Left cardiac atrium (tissue), 4 donors: Measurements from ENCODE around the gene GGT7. TPM values are rescaled to one million over a fixed set of nuclear protein-coding genes. Genes with fewer than 3 reads are reported as not detected.
A peak's percentile ranks its signal among the peaks of the same experiment; 100 is the strongest.
"Not testable (repeated sequence)": the region's sequence is repeated elsewhere in the genome, so short reads cannot be mapped to it uniquely, and the experiment has no call there.

ENCODE experiments used
- ATAC-seq, 2 donors: fragments of 200-7000 bp; cut with Tn5 transposase; one replicate each; pipeline ENCODE4 v1.9.1; 2020; ENCODE audit warnings: mild to moderate bottlenecking in 2 of 2, moderate library complexity in 2 of 2
- DNase-seq: peaks from one replicate; pipeline ENCODE4 v3.0.0-alpha.2; 2020
- intact Hi-C, 2 donors: fragments of 100-400 bp; cut with DNase I; formaldehyde crosslinking; loops; one replicate each; pipeline versions ENCODE4 v1.14.1 to v1.15.1; 2022 to 2023
- long read RNA-seq: library from polyadenylated mRNA; unstranded; transcript quantifications from one replicate; pipeline ENCODE4 v2.0.0, GENCODE V29; 2021
- total RNA-seq, 2 donors: library from RNA; stranded (reverse); fragmentation: NEBNext Ultra II Directional; extraction: Animal tissue kit (Norgen Biotek cat#: 25700); gene quantifications; one replicate each; pipeline ENCODE4 v1.2.1, GENCODE V29; 2021
- donor health status: DM: no; HTN: yes; CAD: no.
- donor health status: DM: no; HTN: yes; CAD: no; lungs with severe emphysema.
- donor health status: DM: yes; HTN: yes; CAD: no.
- donor health status: Dilated cardiomyopathy.

The GGT7 gene, protein sequence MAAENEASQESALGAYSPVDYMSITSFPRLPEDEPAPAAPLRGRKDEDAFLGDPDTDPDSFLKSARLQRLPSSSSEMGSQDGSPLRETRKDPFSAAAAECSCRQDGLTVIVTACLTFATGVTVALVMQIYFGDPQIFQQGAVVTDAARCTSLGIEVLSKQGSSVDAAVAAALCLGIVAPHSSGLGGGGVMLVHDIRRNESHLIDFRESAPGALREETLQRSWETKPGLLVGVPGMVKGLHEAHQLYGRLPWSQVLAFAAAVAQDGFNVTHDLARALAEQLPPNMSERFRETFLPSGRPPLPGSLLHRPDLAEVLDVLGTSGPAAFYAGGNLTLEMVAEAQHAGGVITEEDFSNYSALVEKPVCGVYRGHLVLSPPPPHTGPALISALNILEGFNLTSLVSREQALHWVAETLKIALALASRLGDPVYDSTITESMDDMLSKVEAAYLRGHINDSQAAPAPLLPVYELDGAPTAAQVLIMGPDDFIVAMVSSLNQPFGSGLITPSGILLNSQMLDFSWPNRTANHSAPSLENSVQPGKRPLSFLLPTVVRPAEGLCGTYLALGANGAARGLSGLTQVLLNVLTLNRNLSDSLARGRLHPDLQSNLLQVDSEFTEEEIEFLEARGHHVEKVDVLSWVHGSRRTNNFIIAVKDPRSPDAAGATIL
- total RNA-seq: 10 to 100 TPM; 14.3 to 16.9 TPM
- long read RNA-seq, partial matches to known transcripts: 8 of 17 reads
- long read RNA-seq, other reads (novel, unspliced or antisense): 7 of 17 reads

DNA sequence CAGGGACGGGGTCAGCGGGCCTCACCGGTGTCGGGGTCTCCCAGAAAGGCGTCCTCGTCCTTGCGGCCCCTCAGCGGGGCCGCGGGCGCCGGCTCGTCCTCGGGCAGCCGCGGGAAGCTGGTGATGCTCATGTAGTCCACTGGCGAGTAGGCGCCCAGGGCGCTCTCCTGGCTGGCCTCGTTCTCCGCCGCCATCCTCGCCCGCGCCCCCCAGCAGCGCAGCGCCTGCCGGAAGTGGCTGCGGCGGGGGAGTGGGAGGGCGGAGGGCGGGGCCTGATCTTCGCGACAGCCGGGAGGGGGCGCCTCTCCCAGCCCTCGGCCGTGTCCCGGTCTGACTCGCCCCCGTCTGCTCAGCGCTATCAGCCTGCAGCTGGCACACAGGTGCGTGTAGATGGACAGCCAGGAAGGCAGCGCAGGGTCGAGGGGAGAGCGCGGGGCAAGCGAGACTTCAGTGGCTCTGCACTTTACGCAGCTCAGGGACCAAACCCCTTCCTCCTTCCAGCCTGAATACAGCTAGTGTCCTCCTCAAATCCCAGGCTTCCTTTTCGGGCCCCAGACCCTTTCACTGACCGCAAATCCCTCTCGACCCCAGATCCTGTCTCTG is at the start of gene GGT7:
Gene GGT7 (minus strand): TSS at position 235 of the 603 bp plus-strand sequence. CDS start 41 bp downstream, at position 194.
- intact Hi-C loops: loop anchor here (5.0 to 10.0 kb wide), 2 partner anchors 85 to 222 kb away; partner anchors contain the start of genes TRPC4AP (in 2 of the 2), GSS (in 1 of the 2) and MYH7B (in 1 of the 2)
- peak; percentile 63 to 66 for ATAC-seq
- peak; percentile 84 for DNase-seq

DNA sequence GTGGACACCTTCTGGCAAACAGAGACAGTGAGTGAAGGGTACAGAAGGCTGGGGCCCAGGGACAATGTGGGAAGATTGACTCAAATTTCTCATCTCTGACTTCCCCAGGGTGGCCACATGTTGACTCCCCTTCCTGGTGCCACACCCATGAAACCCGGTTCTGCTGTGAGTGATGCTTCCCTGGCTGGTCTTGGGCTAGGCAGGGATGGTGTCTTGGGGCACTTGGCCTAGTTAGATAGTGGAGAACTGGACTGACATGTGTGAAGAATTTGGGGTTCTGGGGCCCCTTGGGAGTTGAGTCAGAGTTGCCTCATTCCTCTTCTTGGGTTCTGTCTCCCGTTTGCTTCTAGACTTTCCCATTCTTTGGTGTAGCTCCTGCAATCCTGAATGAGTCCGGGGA is 48.8 kb upstream of the GGT7 start:
- intact Hi-C loops: no loop called here
- ATAC-seq (no peak), DNase-seq (no peak)

DNA sequence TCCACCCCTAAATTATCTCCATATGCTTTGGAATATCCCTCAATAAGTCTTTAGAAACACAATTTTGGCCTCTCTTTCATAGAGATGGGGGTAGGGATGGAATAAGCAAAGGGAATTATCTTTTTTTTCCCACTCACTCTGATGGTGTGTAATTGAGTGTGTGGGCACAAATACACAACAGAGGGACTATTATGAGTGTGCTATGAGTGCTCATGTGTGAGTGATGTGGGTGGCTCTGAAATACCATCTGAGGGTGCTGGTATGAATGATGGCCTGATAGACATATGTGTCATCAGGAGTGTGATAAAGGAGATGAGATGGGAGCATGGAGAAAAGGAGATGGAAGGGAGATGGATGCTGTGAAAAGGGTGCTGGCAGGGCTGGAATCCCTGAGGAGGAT is 47.4 kb upstream of the GGT7 start:
- ATAC-seq: no peak
- intact Hi-C loops: no loop called here
- DNase-seq: no peak

DNA sequence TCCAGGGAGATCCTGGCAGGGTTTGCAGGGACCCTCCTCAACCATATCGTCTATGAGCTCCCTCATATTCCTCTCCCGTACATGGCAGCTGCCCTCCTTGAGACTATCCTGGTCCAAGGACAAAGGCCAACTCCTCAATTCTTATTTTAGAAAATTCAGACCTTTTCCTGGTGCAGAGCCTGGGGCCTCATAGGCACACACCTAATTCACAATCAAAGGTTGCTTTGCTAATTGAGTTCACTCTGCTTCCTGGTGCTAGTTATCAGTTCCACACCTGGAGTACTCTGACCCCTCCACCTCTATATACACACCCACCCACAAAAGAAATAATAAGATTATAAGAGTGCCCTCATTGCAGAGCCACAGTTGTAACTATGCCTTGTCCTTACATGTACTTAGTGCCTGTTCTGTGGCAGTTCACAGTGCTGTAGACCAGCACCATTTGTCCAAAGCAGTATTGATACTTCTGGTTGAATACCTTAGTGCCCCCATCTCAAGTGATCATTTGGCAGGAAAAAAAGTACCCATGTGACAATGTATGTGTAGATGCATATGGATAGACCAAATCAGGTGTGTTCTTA is 44.2 kb upstream of the GGT7 start:
- intact Hi-C loops: no loop called here
- no peak for ATAC-seq
- no peak for DNase-seq

DNA sequence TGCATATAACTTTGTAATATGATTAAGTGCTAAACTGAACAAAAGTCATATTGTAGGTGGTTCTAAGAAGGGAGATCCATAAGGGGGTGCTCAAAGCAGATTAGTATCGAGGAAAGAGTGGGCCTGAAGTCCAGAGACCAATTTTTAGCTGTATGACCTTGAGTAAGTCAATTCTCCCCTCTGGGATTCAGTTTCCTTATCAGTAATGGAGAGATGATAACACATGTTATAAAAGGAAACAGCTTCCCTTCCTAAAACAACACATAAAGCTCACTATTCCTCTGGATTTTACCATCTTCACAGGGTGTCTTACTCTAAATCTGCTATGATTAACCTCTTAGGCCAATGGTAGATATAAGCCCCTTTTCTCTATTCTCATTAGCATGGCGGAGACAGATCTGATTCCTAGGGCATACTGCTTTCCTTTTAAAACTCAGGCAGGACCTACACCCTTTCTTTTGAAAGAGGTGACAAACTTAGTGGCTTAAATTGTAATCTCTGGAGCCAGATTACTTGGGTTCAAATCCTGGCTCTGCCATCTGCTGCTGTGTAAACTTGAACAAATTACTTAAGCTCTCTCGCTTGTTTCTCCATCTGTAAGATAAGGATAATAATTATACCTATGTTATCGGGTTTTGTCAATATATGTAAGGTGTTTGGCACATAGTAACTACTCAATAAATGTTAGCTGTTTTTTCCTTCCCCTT is 43.2 kb upstream of the GGT7 start:
- intact Hi-C loops: no loop called here
- peak in 1 of 2 donors; percentile 16 for ATAC-seq
- DNase-seq: no peak

DNA sequence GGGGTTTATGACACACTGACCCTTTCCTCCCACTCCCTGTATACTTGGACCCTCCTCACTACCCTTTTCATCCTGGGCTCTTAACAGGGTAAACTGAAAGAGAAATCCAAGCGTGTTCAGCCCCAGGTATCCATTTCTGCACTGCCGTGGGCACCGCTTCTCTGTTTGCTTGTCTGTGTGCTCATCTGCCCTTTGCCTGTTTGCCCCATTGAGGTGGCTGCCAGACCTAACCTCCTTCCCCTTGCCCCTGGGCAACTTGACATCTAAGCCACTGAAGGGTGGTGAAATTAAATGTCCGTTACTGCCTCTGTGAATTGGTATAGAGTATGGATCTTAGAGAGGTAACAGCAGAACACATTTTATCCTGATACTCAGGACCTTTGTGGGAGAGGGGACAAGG is 42.5 kb upstream of the GGT7 start:
- DNase-seq (no peak), ATAC-seq (no peak)

DNA sequence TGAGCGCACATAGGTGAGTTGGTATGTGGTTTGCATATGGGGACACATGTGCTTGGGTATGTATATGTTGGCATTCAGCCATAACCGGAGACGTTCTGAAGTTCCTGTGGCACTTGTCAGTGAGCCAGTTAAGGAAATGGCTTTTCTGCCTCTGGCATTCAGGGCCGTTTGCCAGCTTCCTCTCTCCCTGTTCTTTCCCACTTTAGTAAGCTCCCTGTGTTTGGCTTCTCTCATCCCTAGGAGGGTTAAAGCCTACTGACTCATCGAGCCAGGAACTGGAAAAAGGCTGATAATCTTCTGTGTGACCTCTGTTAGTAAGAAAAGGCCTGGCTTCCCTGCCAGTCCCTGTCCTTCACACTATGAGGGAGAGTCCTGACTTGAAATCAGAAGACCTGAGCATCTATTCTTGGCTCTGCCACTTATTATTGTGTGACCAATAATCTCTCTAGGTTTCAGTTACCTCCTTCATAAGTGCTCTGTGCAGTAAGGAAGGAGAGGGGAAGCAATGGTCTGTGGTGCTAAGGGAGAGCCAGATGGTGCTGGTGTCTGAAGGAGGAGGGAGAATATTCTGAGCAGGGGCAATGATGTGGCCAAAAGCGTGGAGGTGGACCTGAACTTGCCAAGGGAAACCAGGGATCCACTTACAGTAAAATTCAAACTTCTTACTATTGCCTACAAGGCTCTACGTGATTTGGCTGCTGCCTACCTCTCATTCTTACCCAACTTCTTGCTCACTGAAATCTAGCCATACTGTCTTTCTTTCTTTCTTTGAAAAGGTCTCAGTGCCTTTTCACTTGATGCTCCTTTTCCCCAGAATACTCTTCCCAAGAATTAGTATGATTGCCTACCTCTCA is 35.2 kb upstream of the GGT7 start:
- peak; percentile 88 to 96 for ATAC-seq
- peak; percentile 83 for DNase-seq
- intact Hi-C loops: no loop called here

More for the DNA sequence above, 42.5 kb upstream of the GGT7 start:
- intact Hi-C loops: no loop called here

DNA sequence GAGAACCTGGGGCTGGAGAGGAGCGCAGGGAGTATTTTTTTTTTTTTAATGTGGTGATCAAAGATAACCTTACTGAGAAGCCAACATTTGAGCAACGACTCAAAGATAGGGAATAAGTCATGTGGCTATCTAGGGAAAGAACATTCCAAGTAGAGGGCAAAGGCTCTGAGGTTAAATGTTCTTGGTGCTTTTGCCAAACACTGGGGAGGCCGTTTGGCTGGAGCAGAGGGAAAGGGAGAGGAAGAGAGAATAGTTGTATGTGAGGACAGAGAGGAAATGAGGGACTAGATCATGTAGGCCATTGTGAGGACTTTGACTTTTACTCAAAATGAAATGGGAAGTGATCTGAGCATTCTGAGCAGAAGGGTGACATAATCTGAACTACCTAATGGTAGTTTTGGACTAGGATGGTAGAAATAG is 31.6 kb upstream of the GGT7 start:
- intact Hi-C loops: no loop called here

DNA sequence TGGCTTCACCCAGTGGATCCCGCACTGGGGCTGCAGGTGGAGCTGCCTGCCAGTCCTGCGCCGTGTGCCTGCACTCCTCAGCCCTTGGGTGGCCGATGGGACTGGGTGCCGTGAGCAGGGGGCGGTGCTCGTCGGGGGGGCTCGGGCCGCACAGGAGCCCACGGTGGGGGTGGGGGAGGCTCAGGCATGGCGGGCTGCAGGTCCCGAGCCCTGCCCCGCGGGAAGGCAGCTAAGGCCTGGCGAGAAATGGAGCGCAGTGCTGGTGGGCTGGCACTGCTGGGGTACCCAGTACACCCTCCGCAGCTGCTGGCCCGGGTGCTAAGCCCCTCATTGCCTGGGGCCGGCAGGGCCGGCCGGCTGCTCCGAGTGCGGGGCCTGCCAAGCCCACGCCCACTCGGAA is 26.1 kb upstream of the GGT7 start:
- intact Hi-C loops, ATAC-seq, DNase-seq: not testable (repeated sequence)

More for the DNA sequence above, 31.6 kb upstream of the GGT7 start:
- no peak for DNase-seq
- ATAC-seq: peak; percentile 27 to 35

DNA sequence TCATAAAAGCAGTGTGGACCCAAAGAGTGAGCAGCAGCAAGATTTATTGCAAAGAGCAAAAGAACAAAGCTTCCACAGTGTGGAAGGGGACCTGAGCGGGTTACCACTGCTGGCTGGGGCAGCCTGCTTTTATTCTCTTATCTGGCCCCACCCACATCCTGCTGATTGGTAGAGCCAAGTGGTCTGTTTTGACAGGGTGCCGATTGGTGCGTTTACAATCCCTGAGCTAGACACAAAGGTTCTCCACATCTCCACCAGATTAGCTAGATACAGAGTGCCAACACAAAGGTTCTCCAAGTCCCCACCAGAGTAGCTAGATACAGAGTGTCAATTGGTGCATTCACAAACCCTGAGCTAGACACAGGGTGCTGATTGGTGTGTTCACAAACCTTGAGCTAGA is 25.5 kb upstream of the GGT7 start:
- intact Hi-C loops, ATAC-seq, DNase-seq: not testable (repeated sequence)

DNA sequence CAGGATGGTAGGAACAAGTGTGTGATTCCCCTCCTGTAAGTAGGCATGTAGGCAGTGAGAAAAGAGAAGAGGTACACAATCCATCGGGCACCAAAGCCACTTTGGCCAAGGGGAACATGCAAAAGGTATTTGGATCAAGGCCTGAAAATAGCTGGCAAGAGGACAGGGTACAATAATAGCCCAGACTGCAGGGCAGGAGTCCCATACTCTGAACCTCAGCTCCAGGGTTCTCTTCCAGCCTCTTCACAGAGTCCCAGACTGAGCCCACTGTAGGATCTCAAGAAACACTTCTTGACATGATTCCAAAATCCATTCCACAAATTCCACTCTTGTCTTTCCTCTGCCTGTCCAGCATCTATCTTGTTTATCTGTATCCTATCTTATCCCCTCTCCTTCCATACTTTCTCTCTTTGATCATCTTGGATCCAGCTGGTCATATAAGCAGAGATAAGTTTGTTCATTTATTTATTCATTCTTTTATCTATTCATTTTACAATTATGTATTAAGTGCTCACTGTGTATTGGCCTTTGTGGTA is 23.5 kb upstream of the GGT7 start:
- peak; percentile 69 to 76 for ATAC-seq
- intact Hi-C loops: no loop called here
- no peak for DNase-seq

DNA sequence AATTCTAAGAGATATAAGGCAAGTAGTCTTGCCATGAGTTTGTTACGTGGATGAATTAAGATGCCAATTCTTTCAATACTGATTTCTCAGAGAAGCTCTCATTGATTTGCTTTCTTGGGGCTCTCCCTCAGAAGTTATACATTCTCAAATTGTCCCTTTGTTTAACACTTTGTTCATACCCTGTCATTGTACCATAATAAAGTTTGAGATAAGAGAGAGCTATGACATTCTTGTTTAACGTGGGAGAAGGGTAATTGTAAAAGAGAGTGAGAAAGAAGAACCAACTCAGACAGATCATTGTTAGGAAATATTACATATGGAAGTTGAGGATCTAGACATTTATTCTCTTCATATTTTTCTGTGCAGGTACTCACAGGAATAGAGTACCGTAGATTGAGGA is 22.8 kb upstream of the GGT7 start:
- no peak for ATAC-seq
- no peak for DNase-seq
- intact Hi-C loops: no loop called here

DNA sequence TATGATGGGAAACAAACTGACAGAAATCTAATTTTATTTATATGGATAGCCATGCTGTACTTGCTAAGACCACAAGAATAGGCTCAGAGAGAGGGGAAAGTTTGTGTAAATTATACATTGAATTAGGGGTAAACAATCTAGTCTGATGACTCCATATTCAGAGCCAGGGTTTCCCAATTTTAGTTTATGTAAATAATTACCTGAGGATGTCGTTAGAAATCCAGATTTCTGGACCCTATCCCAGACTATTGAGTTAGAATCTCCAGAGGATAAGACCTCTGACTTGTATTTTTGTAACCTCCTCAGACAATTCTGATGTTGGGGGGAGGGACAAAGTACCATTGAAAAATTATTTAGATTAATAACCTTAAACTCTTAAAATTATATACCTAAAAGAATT is 22.1 kb upstream of the GGT7 start:
- ATAC-seq: no peak
- no peak for DNase-seq
- intact Hi-C loops: no loop called here

DNA sequence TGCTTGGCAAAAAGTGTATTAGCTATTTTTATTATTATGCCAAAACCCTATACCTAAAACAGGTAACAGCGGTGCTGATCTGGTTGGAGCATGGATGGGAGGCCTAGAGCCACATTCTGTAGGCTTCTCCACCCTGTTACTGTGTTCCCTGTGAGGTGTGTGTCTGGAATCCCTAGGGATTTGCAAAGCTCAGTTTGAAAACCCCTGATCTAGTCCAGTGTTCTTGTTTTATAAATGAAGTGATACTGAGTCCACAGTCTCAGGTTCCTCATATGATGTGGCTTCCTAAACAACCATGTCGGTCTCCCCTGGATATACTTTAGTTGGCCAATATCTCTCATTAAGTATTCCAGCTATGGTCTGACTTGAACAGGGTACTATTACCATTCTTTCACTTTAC is 20.0 kb upstream of the GGT7 start:
- DNase-seq: no peak
- no peak for ATAC-seq
- intact Hi-C loops: no loop called here

DNA sequence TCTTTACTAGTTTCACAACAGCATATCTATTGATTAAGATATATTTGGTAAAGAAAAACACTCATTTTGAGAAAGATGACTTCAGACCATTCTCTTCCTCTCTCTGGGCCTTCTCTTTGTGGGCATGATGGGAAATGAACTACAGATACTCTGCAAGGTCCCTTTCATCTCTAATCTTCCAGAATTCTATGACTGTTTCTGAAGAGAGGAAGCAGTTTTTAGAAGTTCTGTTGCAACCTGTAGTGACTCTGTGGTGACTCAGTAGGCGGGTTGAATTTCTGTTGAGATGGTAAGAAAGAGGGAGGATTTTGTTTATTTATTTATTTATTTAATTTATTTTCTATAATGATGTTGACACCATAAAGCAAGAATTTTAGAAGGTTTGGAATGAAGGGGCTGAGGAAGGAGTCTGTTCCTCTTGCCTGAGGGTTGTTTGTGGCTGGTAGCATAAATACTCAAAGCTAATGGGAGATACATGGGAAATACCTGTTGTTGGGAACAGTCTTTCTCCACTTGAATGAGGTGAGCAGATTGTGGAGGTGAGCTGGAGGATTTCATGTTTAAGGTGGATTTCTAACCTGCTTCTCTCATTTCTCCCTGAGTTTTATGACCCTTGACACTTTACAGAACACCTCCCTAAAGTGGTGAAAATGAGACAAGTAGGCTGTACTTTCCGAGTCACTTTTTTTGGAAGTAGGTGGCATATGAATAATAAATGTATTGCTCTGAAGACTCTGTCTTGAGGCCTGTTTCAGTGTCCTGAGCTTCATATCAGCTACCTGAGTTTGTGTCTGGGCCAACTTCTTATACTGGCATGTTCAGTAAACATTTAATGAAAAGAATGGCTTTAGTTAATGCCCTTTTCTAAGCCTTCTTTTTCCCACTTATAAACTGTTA is 18.8 kb upstream of the GGT7 start:
- no peak for DNase-seq
- intact Hi-C loops: no loop called here
- peak in 1 of 2 donors; percentile 78 for ATAC-seq

DNA sequence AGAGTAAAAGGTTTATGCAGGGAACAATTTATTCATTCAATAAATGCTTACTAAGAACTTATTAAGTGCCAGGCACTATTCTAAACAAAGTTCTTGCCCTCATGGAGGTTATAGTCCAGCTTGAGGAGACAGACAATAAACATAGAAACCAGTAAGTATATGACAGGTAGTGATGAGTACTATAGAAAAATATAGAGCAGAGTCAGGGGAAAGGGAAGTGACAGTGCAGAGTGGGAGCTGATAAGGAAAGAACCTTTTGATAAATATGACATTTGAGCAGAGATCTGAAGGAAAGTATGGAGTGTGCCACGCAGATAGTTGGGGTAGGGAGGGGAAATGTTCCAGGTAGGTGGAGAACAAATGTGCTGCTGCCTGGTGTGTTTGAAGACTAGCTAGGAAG is 15.8 kb upstream of the GGT7 start:
- no peak for DNase-seq
- intact Hi-C loops: no loop called here
- no peak for ATAC-seq

DNA sequence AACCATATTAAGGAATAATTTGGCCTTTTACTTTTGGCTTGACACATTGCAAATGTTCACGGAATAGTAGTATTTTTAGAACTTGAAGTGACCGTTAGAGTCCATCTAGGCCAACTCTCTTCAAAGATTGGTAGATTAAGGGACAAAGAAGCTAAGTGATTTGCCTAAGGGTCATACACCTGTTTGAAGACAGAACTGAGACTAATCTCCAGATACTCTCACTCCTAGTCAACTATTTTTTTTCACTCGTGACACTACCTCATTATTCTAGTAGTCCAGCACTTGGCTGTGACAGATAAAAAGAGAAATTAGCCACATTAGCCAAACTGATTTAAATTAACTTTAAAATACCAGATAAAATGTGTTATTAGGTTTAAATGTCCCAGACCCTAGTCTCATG is 14.4 kb upstream of the GGT7 start:
- no peak for ATAC-seq
- intact Hi-C loops: no loop called here
- no peak for DNase-seq
